Suppressor macrophage (primary cell): ENCODE data around the gene SCFD2.
"Not testable (repeated sequence)": the region's sequence is repeated elsewhere in the genome, so short reads cannot be mapped to it uniquely, and the experiment has no call there.

Source experiments
- DNase-seq, 4 experiments: peaks; one replicate each; pipeline ENCODE4 v3.0.0-alpha.2; 2020 to 2022

Gene SCFD2

DNA sequence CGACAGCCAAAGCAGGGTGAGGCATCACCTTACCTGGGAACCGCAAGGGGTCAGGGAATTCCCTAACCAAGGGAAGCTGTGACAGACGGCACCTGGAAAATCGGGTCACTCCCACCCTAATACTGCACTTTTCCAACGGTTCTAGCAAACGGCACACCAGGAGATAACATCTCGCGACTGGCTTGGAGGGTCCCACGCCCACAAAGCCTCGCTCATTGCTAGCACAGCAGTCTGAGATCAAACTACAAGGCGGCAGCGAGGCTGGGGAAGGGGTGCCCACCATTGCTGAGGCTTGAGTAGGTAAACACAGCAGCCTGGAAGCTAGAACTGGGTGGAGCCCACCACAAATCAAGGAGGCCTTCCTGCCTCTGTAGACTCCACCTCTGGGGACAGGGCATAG lies 25.7 kb downstream of the SCFD2 start:
- not testable (repeated sequence) for DNase-seq

GRCh38 chr4:53334916-53335315 lies 30.9 kb downstream of the SCFD2 start:
- not testable (repeated sequence) for DNase-seq

- no peak for DNase-seq
Observed at GRCh38 chr4:53326535-53326934, 39.3 kb downstream of the SCFD2 start.

- no peak for DNase-seq
Observed at GRCh38 chr4:53322696-53323095, 43.2 kb downstream of the SCFD2 start.

- DNase-seq, result no peak
Observed at GRCh38 chr4:53321984-53322289, 43.9 kb downstream of the SCFD2 start.

DNA sequence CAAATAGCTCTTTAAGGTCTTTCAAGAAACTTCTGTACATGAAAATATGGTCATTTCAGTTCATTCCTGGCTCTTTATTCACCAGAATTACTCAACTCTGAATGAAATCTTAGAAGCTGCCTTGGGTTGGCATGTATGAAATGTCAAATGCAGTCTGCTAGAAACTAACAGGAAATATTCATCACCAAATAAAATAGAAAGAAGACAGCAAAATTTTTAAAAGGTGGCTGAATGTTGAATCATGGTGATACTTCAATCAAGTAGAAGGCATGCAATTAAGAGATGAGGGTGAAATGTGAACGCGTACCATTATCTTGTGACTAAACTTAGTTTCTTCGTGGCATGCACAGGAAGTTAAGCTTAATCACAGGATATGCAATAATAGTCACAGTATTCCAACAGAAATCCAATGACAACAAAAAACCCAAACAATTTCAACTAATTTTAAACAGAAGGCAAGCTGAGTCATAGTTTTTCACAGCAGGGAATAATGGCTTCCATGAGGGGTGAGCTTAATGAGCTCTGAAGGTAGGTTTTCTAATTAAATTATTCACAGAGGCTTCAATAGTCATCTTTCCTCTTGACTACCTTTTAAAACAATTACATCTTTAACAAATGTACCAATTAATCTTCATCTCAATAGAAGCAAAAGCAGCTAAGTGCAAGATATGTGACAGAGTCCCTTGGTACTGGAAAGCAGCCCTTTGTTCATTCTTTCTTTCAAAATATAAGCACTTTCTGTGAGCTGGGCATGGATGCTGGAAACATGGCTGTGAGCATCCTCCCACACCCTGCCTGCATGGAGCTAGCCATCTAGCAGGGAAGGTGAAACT lies 44.5 kb downstream of the SCFD2 start:
- DNase-seq, result peak; percentile 32 to 68 (median 54)

GRCh38 chr4:53315300-53315699 lies 50.6 kb downstream of the SCFD2 start:
- peak in 1 of 4 experiments; percentile 6 for DNase-seq

GRCh38 chr4:53314252-53314651 lies 51.6 kb downstream of the SCFD2 start:
- no peak for DNase-seq

DNA sequence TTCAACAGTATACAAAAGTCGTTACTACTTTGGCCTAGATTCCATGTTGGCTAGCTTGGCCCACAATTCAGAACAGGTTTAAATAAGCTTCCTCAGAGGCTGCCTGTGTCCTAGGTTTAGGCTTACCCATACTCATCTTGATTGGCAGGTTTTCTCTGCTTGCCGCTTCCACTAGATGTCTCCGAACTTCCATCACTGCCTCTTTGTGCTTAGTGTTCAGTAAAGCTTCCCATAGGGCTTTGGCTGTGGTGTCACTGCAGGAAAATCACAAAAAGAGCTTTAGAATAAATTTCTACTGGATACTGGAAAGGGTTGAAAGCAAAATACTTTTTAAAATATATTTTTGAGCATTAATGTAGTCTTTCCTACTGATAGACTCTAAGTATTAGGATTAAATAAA lies 52.4 kb downstream of the SCFD2 start:
- no peak for DNase-seq

GRCh38 chr4:53309321-53310040 lies 56.4 kb downstream of the SCFD2 start:
- DNase-seq, result peak in 2 of 4 experiments; percentile 32 to 47

DNA sequence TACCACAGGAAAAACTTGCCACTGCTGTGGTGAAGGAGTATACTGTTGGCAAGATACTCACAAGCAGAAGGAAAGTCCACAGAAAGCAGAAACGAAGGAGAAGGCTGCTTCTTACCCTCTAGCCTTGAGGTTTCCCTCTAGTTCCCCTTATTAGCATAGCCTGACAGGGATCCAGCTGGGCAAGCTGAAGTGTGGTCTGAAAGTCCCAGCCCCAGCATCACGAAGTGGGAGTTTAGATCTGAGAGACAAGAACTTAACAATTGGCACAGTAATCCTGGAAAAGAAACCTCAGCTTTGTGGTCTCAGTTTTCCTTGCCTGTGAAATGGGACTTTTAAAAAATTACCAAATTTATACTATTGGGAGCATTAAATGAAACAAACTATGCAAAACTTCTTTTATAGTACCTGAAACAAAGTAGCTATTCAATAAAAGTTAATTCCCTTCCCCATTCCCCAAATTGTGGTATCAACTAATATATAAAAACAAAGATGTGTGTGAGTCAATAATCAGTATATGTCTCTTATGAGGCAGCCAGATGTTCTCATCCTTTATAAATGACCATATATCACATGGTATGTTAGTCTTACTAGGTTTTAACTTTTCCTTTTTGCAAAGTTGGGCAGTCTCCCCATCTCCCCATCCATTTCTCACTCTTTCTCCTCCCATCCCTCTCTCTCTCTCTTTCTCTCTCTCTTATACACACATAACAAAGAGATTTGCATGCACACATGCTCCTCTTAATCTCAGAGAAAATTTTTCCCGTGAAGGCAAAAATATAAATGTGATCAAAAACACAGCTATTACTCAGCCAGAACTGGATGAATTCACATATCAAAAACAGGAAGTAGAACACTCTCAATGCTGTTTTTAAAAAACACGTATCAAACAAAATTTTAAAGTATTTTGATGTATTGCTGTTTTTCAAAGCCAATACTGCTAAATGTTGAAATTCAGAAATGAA lies 57.8 kb downstream of the SCFD2 start:
- peak; percentile 68 to 86 (median 80) for DNase-seq

GRCh38 chr4:53307210-53307609 lies 58.7 kb downstream of the SCFD2 start:
- DNase-seq, result no peak

- DNase-seq, result no peak
Observed at GRCh38 chr4:53306729-53307128, 59.1 kb downstream of the SCFD2 start.

- DNase-seq, result not testable (repeated sequence)
Observed at GRCh38 chr4:53292209-53292608, 73.7 kb downstream of the SCFD2 start.

DNA sequence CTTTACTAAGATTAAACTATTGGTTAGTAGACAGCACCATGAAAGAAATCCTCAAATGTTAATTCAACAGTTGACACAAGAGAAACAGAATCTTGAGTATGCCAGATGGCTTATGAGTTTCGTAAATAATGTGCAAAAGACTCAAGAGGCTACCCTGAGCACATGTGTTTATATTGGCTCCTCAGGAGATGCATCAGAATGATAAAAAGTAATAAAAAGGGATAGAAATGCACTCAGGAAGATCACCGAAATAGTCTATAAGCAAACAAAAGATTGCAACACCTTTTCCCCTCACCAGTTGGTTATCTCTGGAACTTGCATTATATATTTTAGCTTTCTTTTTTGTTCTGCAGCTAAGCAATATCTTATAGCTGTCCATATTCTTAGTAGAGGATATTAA lies 84.4 kb downstream of the SCFD2 start:
- no peak for DNase-seq

DNA sequence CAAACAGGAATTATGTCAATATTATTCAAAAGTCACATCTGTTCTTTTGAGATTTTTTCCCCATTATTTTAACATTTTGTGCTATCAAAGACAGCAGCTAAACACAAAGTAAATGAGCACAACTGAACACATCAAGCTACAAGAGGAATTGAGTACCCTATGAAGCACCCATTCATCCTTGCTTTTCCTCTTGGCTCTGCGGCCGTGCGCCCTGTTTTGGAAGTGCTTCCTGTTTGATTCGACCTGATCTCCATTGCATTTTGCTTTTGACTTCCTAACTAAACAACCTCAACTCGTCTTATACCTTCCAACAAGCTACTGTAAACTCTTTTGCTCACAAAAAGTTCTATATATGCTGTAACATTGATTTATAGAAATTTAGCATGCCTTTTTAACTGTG lies 85.0 kb downstream of the SCFD2 start:
- DNase-seq, result no peak

GRCh38 chr4:53274609-53275268 lies 91.1 kb downstream of the SCFD2 start:
- no peak for DNase-seq

DNA sequence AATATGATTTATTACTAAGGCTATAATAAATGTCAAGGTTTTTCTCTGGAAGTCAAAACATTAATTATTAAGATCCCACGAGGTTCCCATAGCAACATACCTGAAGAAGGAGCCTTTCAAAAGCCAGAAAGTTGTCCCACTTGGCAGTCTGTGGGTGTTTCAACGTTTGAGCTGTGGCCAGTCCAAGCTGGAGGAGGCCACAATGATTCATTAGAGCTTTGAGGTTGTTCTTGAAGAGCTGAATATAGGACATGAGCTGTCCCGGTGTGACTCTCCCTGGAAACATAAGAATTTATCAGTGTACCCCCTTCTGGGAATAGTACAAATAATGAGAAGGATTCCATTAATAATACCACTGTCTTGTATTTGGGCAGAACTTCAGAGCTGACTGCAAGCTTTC lies 92.1 kb downstream of the SCFD2 start:
- DNase-seq, result no peak

DNA sequence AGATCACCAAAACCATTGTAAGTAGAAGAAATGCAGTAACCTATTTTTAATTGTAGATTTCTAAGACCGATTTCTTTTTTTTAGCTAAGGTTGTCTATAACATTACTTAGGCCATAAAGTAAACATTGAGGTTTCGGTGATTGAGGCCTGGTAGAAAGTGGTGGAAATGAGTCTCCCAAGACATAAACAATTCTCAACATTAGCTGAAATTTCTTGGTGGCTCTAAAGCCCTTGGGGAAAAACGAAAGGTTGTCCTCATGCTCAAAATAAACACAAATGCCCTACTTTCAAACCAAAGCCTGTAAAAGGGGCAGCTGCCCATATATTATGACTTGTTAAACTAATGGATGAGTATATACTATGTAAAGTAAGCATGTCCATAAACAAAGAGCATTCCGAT lies 98.8 kb downstream of the SCFD2 start:
- DNase-seq, result no peak

DNA sequence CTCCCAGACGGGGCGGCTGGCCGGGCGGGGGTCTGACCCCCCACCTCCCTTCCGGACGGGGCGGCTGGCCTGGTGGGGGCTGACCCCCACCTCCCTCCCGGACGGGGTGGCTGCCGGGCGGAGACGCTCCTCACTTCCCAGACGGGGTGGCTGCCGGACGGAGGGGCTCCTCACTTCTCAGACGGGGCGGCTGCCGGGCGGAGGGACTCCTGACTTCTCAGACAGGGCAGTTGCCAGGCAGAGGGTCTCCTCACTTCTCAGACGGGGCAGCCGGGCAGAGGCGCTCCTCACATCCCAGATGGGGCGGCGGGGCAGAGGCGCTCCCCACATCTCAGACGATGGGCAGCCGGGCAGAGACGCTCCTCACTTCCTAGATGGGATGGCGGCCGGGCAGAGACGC lies 109.9 kb downstream of the SCFD2 start:
- DNase-seq, result not testable (repeated sequence)

- no peak for DNase-seq
Observed at GRCh38 chr4:53240573-53240972, 125.3 kb downstream of the SCFD2 start.

GRCh38 chr4:53238352-53238751 lies 127.5 kb downstream of the SCFD2 start:
- not testable (repeated sequence) for DNase-seq
